ENCODE results near the gene ARID1B.

DNA sequence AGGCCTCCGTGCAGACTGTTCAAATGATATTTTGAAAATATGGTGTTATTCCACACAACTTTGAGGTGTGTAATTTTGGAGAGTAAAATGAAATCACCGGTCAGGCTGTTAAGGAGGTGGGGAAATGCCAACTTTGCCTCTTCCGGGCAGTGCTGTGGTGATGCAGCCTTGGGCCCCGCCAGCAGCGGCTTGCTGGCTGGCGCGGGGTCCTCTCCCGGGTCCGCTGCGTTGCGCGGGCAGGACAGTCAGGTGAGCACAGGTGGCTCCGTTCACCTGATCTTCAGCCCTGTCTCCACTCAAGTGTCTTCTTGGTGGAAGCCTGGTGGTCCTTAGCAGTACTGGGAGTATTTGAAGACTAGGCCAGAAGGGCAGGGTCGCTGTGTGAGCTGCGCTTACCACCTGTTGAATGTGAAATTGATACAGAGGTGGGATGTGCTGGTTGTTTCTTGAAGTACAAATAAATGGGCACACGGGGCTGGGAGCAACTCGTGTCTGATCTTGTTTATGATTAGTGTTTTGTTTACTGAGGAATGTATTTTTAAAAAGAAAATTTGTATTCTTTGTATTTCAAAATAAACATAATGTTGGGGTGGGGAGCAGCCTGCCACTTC lies 184.2 kb downstream of the ARID1B start:
- TF ChIP-seq, protein P1, sequence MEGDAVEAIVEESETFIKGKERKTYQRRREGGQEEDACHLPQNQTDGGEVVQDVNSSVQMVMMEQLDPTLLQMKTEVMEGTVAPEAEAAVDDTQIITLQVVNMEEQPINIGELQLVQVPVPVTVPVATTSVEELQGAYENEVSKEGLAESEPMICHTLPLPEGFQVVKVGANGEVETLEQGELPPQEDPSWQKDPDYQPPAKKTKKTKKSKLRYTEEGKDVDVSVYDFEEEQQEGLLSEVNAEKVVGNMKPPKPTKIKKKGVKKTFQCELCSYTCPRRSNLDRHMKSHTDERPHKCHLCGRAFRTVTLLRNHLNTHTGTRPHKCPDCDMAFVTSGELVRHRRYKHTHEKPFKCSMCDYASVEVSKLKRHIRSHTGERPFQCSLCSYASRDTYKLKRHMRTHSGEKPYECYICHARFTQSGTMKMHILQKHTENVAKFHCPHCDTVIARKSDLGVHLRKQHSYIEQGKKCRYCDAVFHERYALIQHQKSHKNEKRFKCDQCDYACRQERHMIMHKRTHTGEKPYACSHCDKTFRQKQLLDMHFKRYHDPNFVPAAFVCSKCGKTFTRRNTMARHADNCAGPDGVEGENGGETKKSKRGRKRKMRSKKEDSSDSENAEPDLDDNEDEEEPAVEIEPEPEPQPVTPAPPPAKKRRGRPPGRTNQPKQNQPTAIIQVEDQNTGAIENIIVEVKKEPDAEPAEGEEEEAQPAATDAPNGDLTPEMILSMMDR (IDR thresholded peaks at IDR 0.05), result no peak
- TF ChIP-seq POLR2AphosphoS5 (IDR thresholded peaks at IDR 0.05; ENCODE audit: low read depth, low read length), result no peak
- TF ChIP-seq, protein P2, sequence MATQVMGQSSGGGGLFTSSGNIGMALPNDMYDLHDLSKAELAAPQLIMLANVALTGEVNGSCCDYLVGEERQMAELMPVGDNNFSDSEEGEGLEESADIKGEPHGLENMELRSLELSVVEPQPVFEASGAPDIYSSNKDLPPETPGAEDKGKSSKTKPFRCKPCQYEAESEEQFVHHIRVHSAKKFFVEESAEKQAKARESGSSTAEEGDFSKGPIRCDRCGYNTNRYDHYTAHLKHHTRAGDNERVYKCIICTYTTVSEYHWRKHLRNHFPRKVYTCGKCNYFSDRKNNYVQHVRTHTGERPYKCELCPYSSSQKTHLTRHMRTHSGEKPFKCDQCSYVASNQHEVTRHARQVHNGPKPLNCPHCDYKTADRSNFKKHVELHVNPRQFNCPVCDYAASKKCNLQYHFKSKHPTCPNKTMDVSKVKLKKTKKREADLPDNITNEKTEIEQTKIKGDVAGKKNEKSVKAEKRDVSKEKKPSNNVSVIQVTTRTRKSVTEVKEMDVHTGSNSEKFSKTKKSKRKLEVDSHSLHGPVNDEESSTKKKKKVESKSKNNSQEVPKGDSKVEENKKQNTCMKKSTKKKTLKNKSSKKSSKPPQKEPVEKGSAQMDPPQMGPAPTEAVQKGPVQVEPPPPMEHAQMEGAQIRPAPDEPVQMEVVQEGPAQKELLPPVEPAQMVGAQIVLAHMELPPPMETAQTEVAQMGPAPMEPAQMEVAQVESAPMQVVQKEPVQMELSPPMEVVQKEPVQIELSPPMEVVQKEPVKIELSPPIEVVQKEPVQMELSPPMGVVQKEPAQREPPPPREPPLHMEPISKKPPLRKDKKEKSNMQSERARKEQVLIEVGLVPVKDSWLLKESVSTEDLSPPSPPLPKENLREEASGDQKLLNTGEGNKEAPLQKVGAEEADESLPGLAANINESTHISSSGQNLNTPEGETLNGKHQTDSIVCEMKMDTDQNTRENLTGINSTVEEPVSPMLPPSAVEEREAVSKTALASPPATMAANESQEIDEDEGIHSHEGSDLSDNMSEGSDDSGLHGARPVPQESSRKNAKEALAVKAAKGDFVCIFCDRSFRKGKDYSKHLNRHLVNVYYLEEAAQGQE (IDR thresholded peaks at IDR 0.05; ENCODE audit: insufficient read depth in 1 of 2, low read depth in 2 of 2, low read length in 1 of 2), result no peak
- TF ChIP-seq TCF7L2 (IDR thresholded peaks at IDR 0.05; ENCODE audit: low read depth, low read length), result no peak
